Cardiac fibroblast (primary cell): ENCODE data around the gene STOML3.
A peak's percentile ranks its signal among the peaks of the same experiment; 100 is the strongest.

Source experiments
- DNase-seq, 2 donors: peaks; one replicate each; pipeline versions ENCODE4 v3.0.0 to v3.0.0-alpha.2; 2010; ENCODE audit warnings: low read depth in 2 of 2
- H3K4me3 ChIP-seq, 2 donors: replicated peaks in 1 of 2; 1 replicate in 1 of 2; 2 replicates in 1 of 2; pipeline ENCODE4 v1.5.1; 2011; ENCODE audit warnings: low read depth in 2 of 2, low read length in 2 of 2, mild to moderate bottlenecking in 2 of 2, moderate library complexity in 1 of 2
- TF ChIP-seq, protein P1 (sequence below): IDR thresholded peaks from one replicate; pipeline ENCODE4 v1.5.1; 2011; ENCODE audit warnings: low read depth, mild to moderate bottlenecking, low read length, inconsistent platforms

STOML3 gene

DNA sequence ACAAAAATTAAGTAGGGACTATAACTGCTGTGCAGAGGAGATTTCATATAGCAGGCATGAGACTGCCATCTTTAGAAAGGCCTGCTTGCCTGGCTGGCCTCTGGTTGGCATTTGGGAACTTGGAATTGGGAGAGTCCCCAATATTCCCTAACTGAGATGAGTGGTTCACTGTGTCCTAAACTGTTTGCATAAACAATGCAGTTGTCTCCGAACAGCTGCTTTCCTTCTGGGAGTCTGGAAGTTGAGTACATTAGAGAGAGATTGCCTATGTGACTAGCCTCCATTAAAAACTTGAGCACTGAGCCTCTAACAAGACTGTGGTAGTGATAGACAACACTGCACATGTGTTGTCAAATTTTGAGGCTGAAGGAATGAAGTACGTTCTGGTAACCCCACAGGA lies 47.4 kb downstream of the STOML3 start:
- DNase-seq, result no peak
- TF ChIP-seq, protein P1, sequence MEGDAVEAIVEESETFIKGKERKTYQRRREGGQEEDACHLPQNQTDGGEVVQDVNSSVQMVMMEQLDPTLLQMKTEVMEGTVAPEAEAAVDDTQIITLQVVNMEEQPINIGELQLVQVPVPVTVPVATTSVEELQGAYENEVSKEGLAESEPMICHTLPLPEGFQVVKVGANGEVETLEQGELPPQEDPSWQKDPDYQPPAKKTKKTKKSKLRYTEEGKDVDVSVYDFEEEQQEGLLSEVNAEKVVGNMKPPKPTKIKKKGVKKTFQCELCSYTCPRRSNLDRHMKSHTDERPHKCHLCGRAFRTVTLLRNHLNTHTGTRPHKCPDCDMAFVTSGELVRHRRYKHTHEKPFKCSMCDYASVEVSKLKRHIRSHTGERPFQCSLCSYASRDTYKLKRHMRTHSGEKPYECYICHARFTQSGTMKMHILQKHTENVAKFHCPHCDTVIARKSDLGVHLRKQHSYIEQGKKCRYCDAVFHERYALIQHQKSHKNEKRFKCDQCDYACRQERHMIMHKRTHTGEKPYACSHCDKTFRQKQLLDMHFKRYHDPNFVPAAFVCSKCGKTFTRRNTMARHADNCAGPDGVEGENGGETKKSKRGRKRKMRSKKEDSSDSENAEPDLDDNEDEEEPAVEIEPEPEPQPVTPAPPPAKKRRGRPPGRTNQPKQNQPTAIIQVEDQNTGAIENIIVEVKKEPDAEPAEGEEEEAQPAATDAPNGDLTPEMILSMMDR, result no peak
- H3K4me3 ChIP-seq, result no peak overlapping the region

DNA sequence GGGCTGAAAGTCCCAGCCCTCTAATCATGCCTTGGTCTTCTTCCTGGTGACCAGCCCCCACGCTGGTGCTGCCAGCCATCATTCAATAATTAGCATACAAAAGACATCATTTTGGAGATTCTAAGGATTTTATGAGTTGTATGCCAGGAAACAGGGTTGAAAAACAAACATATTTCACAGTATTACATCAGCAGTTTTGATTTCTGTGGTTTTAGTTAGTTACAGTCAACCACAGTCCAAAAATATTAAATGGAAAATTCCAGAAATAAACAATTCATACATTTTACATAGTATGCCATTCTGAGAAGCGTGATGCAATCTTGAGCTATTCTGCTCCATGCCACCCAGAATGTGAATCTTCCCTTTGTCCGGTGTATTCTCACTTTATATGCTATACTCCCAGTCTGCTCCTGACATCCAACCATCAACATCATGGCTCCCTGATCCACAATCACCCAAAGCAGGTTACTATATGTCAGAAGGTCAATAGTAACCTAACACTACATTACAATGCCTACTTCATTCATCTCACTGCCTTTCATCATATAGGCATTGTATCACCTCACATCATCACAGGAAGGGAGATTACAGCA lies 49.2 kb downstream of the STOML3 start:
- DNase-seq, result peak; percentile 0 to 27
- TF ChIP-seq, protein P1, result no peak
- H3K4me3 ChIP-seq, result no peak overlapping the region

DNA sequence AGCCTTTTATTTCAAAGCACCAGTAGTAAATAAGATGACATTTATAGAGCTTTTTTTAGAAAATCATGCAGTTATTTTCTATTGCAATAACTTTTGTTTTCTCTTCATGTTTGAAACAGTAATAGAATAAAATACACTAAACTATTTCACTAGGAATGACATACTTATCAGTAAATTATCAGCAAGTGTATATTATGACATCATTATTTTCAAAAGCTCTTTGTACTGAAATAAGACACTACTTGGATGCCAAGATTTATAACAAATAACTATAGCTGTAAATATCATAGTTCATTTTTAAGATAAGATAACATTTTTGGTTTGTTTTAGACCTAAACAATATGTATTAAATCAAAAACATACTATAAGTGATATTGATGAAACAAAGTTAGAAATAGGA lies 56.8 kb downstream of the STOML3 start:
- DNase-seq, result no peak
- TF ChIP-seq, protein P1, result no peak
- no peak overlapping the region for H3K4me3 ChIP-seq

DNA sequence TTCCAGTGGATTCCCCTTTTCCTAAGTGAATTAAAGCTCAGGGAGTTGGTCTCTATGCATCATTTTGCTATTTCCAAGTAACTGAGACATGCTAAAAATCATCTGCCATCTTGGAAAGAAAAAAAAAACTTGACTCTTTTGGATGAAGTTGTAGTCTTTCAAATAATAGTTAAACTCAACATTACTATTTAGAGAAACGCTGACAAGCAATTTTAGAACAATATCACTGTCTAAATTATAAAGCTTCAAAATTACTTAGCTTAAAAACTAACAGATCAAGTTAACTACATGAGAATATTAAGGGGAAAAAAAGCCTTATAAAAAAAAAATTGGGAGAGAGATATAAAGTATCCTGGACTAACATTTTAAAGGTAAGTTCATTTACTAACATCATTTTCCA lies 68.5 kb downstream of the STOML3 start:
- no peak overlapping the region for H3K4me3 ChIP-seq
- TF ChIP-seq, protein P1, result no peak
- no peak for DNase-seq

DNA sequence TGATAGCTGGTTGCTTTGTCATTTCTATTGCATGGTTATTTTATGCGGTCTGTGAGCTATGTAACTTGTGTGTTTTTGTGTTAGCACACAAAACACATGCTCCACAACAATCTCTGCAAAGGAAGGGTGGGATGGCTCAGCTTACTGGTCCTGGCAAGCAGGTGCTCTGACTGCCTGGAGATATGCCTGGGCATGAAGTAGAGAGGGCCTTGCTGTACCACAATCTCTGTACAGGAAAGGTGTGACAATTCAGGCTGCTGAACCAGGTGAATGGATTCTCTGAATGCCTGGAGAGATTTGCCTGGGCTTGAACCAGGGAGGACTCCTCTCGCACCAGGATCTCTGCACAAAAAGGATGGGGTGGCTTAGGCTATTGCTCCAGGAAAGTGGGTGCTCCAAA lies 69.5 kb downstream of the STOML3 start:
- TF ChIP-seq, protein P1, result no peak
- no peak overlapping the region for H3K4me3 ChIP-seq
- DNase-seq, result no peak
